ENCODE data around the gene PON2. TPM values are rescaled to one million over a fixed set of nuclear protein-coding genes. Genes with fewer than 3 reads are reported as not detected.

Gene PON2
- 248 and 260 TPM in 2 replicates for total RNA-seq (2014; rRNA removed; shearing (Covaris generic))
- polyA plus RNA-seq (2015; cell fraction: cytosol; rRNA removed) = 159 and 162 TPM in 2 replicates
- polyA plus RNA-seq (2015; cell fraction: nucleus; rRNA removed) = 1,251 and 1,308 TPM in 2 replicates

GRCh38 chr7:95434557-95435421 is at the start of gene PON2:
PON2 (minus strand) TSS chr7:95435028; CDS start chr7:95434951, 77 bp downstream.
- in situ Hi-C loops (cut with HindIII; ENCODE audit: low pct_unique_long_range_greater_than_20kb, low sequenced_read_pairs) = no loop called here
- peak; percentile 89 for DNase-seq (ENCODE audit: low read depth, low spot score)

GRCh38 chr7:95482424-95482823 is 47.6 kb upstream of the PON2 start:
- peak; percentile 88 for DNase-seq (ENCODE audit: low read depth, low spot score)
- in situ Hi-C loops (cut with HindIII; ENCODE audit: low pct_unique_long_range_greater_than_20kb, low sequenced_read_pairs) = no loop called here

GRCh38 chr7:95481271-95482165 is 46.7 kb upstream of the PON2 start:
- in situ Hi-C loops (cut with HindIII; ENCODE audit: low pct_unique_long_range_greater_than_20kb, low sequenced_read_pairs) = no loop called here
- no peak for DNase-seq (ENCODE audit: low read depth, low spot score)

- in situ Hi-C loops (cut with HindIII; ENCODE audit: low pct_unique_long_range_greater_than_20kb, low sequenced_read_pairs) = no loop called here
- DNase-seq (ENCODE audit: low read depth, low spot score) = no peak
These were observed 45.3 kb upstream of the PON2 start for GRCh38 chr7:95479992-95480624.

- in situ Hi-C loops (cut with HindIII; ENCODE audit: low pct_unique_long_range_greater_than_20kb, low sequenced_read_pairs) = no loop called here
- peak; percentile 36 for DNase-seq (ENCODE audit: low read depth, low spot score)
These were observed 43.6 kb upstream of the PON2 start for GRCh38 chr7:95478272-95479037.

- DNase-seq (ENCODE audit: low read depth, low spot score) = peak; percentile 91
- in situ Hi-C loops (cut with HindIII; ENCODE audit: low pct_unique_long_range_greater_than_20kb, low sequenced_read_pairs) = no loop called here
These were observed 42.2 kb upstream of the PON2 start for GRCh38 chr7:95476904-95477594.

- DNase-seq (ENCODE audit: low read depth, low spot score) = peak; percentile 45
- in situ Hi-C loops (cut with HindIII; ENCODE audit: low pct_unique_long_range_greater_than_20kb, low sequenced_read_pairs) = no loop called here
These were observed 41.4 kb upstream of the PON2 start for GRCh38 chr7:95476072-95476847.

- no peak for DNase-seq (ENCODE audit: low read depth, low spot score)
- in situ Hi-C loops (cut with HindIII; ENCODE audit: low pct_unique_long_range_greater_than_20kb, low sequenced_read_pairs) = no loop called here
These were observed 38.6 kb upstream of the PON2 start for GRCh38 chr7:95473276-95473985.

GRCh38 chr7:95472581-95473161 is 37.8 kb upstream of the PON2 start:
- peak; percentile 72 for DNase-seq (ENCODE audit: low read depth, low spot score)
- in situ Hi-C loops (cut with HindIII; ENCODE audit: low pct_unique_long_range_greater_than_20kb, low sequenced_read_pairs) = no loop called here

- in situ Hi-C loops (cut with HindIII; ENCODE audit: low pct_unique_long_range_greater_than_20kb, low sequenced_read_pairs) = no loop called here
- no peak for DNase-seq (ENCODE audit: low read depth, low spot score)
These were observed 36.2 kb upstream of the PON2 start for GRCh38 chr7:95471071-95471470.

- peak; percentile 49 for DNase-seq (ENCODE audit: low read depth, low spot score)
- in situ Hi-C loops (cut with HindIII; ENCODE audit: low pct_unique_long_range_greater_than_20kb, low sequenced_read_pairs) = no loop called here
These were observed 35.6 kb upstream of the PON2 start for GRCh38 chr7:95470452-95470851.

- in situ Hi-C loops (cut with HindIII; ENCODE audit: low pct_unique_long_range_greater_than_20kb, low sequenced_read_pairs) = no loop called here
- DNase-seq (ENCODE audit: low read depth, low spot score) = no peak
These were observed 35.0 kb upstream of the PON2 start for GRCh38 chr7:95469848-95470247.

- in situ Hi-C loops (cut with HindIII; ENCODE audit: low pct_unique_long_range_greater_than_20kb, low sequenced_read_pairs) = no loop called here
- no peak for DNase-seq (ENCODE audit: low read depth, low spot score)
These were observed 34.4 kb upstream of the PON2 start for GRCh38 chr7:95469187-95469586.

GRCh38 chr7:95467912-95468607 is 33.2 kb upstream of the PON2 start:
- DNase-seq (ENCODE audit: low read depth, low spot score) = no peak
- in situ Hi-C loops (cut with HindIII; ENCODE audit: low pct_unique_long_range_greater_than_20kb, low sequenced_read_pairs) = no loop called here
